Spleen (tissue), 11 donors: ENCODE measurements around the gene MYMX. TPM values are rescaled to one million over a fixed set of nuclear protein-coding genes. Genes with fewer than 3 reads are reported as not detected.

ENCODE experiments used
- DNase-seq: peaks from one replicate; pipeline ENCODE4 v3.0.0-alpha.2; 2020
- H3K27ac ChIP-seq, 8 donors: fragments of 200-600 bp; sonication (generic) in 7 of 8; 1 replicate in 4 of 8; 2 replicates in 4 of 8; pipeline versions ENCODE4 v1.5.0 to v1.8.0; 2016 to 2021; ENCODE audit warnings: inconsistent platforms in 4 of 8, mild to moderate bottlenecking in 4 of 8, moderate library complexity in 1 of 8
- H3K27me3 ChIP-seq, 7 donors: fragments of 200-600 bp; sonication (generic) in 6 of 7; replicated peaks in 1 of 7; 1 replicate in 4 of 7; 2 replicates in 3 of 7; pipeline versions ENCODE4 v1.5.0 to v1.8.0; 2016 to 2021; ENCODE audit warnings: inconsistent platforms in 3 of 7, mild to moderate bottlenecking in 1 of 7
- H3K36me3 ChIP-seq, 6 donors: fragments of 200-600 bp; sonication (generic) in 5 of 6; 1 replicate in 4 of 6; 2 replicates in 2 of 6; pipeline versions ENCODE4 v1.5.0 to v1.8.0; 2016 to 2021; ENCODE audit warnings: inconsistent platforms in 2 of 6
- H3K4me1 ChIP-seq, 6 donors: fragments of 200-600 bp; sonication (generic) in 5 of 6; 1 replicate in 3 of 6; 2 replicates in 3 of 6; pipeline versions ENCODE4 v1.5.0 to v1.8.0; 2016 to 2021; ENCODE audit warnings: inconsistent platforms in 3 of 6
- H3K4me3 ChIP-seq, 8 donors: fragments of 200-600 bp; sonication (generic) in 7 of 8; 1 replicate in 4 of 8; 2 replicates in 4 of 8; pipeline versions ENCODE4 v1.5.0 to v1.8.0; 2016 to 2021; ENCODE audit warnings: inconsistent platforms in 4 of 8, mild to moderate bottlenecking in 4 of 8, moderate library complexity in 2 of 8
- H3K9me3 ChIP-seq, 8 donors: fragments of 200-600 bp; sonication (generic) in 7 of 8; 1 replicate in 4 of 8; 2 replicates in 4 of 8; pipeline versions ENCODE4 v1.5.0 to v1.8.0; 2016 to 2021; ENCODE audit warnings: inconsistent platforms in 4 of 8
- CTCF ChIP-seq, 11 experiments: fragments of 200-600 bp in 7 of 11; fragments of 450-650 bp in 4 of 11; sonication (generic) in 4 of 11; IDR thresholded peaks in 8 of 11; conservative IDR thresholded peaks in 3 of 11; 1 replicate in 7 of 11; 2 replicates in 4 of 11; pipeline versions ENCODE4 v1.4.0 to v1.8.0; 2016 to 2021; ENCODE audit warnings: antibody characterized with exemption in 11 of 11, inconsistent platforms in 4 of 11, mild to moderate bottlenecking in 1 of 11
- POLR2A ChIP-seq, 3 donors: fragments of 450-650 bp; IDR thresholded peaks; one replicate each; pipeline ENCODE4 v1.5.1; 2017; ENCODE audit warnings: antibody characterized with exemption in 3 of 3, mild to moderate bottlenecking in 1 of 3
- POLR2AphosphoS5 ChIP-seq, 3 donors: sonication (generic); formaldehyde crosslinking; IDR thresholded peaks; one replicate each; pipeline ENCODE4 v1.5.1; 2017; ENCODE audit warnings: antibody characterized with exemption in 3 of 3
- WGBS, 5 donors: extraction: QIAGEN DNeasy Blood & Tissue Kit in 3 of 5; methylation state at CpG; one replicate each; pipeline versions ENCODE4 v1.1.5 to v1.1.7; 2013 to 2018; 5-methylcytosine and 5-hydroxymethylcytosine counted together
- intact Hi-C: fragments of 100-400 bp; cut with DNase I; formaldehyde crosslinking; loops from one replicate; pipeline ENCODE4 v1.15.0; 2023; ENCODE audit warnings: low total_unique reads
- polyA plus RNA-seq, 3 donors: library from polyadenylated mRNA; stranded (reverse); fragments of 200-250 nt; gene quantifications; one replicate each; pipeline ENCODE4 v1.2.1, GENCODE V29; 2013
- total RNA-seq, 7 donors: library from RNA; depleted of rRNA in 3 of 7; stranded (reverse); fragments of >200 nt in 3 of 7; fragmentation: NEBNext Ultra II Directional in 4 of 7; extraction: Animal tissue kit (Norgen Biotek cat#: 25700) in 4 of 7; gene quantifications; one replicate each; pipeline versions ENCODE4 v1.1.0 to v1.2.1, GENCODE V29; 2016 to 2021
- donor health status: healthy with polysubstance abuse.
- donor health status: DM: no; HTN: no; CAD: no; lungs with moderate emphysema.
- donor health status: DM: no; HTN: no; CAD: no.
- donor health status: Bipolar disorder and iron deficiency.
- donor health status: healthy.
- donor health status: DM: no; HTN: no; CAD: no.
- donor health status: DM: yes; HTN: yes; CAD: no.

MYMX gene
- total and polyA plus RNA-seq, 10 donors: 0.34 to 1.5 (median 0.87) TPM; not detected in 2

DNA sequence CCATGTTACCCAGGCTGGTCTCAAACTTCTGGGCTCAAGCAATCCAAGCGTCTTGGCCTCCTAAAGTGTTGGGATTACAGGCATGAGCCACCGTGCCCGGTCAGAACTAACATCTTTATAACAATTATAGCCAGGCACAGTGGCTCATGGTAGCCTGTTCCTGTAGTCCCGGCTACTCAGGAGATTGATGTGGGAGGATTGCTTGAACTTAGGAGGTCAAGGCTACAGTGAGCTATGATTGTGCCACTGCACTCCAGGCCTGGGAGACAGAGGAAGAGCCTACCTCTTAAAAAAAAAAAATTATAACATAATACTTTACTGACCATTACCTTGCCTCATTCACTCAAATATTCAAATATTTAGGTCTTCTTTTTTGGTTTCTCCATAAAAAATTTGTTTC is 16.8 kb upstream of the MYMX start:
- no peaks in the 10 kb centered on the region for H3K36me3 ChIP-seq
- no peak for DNase-seq
- H3K27ac ChIP-seq: no peak overlapping the region
- no peaks in the 10 kb centered on the region for H3K9me3 ChIP-seq
- H3K4me3 ChIP-seq: no peak overlapping the region
- H3K27me3 ChIP-seq: no peaks in the 10 kb centered on the region
- 81 to 91% (median 89%) methylated on average over 4 of the region's 4 CpGs for WGBS, 5 donors
- H3K4me1 ChIP-seq: no peaks in the 10 kb centered on the region
- TF ChIP-seq POLR2A (IDR thresholded peaks at IDR 0.05) (no peak), POLR2AphosphoS5 (IDR thresholded peaks at IDR 0.05) (no peak), CTCF (IDR thresholded peaks at IDR 0.05 in 8 of 11, conservative IDR thresholded peaks at IDR 0.05 in 3 of 11) (no peak)
- intact Hi-C loops: no loop called here

DNA sequence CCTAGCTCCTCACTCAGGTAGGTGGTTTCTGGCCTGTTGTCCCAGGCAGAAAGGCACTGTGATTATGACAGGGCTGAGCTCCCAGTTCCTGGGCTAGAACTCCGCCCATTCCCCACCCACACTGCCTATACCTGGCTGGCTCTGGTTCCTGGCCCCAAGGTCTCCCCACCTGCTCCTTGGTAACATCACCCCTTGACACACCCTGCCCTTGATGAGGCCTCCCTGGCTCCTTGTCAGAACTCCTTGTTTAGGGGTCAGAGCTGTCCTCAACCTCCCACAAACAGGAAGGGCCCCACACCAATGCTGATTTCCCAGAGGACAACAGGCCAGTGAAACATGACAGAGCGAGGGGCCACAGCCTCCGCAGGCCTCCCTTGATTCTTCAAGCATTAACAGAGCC is 15.5 kb upstream of the MYMX start:
- H3K4me1 ChIP-seq: no peaks in the 10 kb centered on the region
- no peak overlapping the region for H3K4me3 ChIP-seq
- WGBS, 5 donors: 67 to 88% (median 78%) methylated on average over 3 of the region's 3 CpGs
- intact Hi-C loops: no loop called here
- H3K27ac ChIP-seq: no peak overlapping the region
- TF ChIP-seq CTCF (IDR thresholded peaks at IDR 0.05 in 8 of 11, conservative IDR thresholded peaks at IDR 0.05 in 3 of 11) (no peak), POLR2A (IDR thresholded peaks at IDR 0.05) (no peak), POLR2AphosphoS5 (IDR thresholded peaks at IDR 0.05) (no peak)
- no peaks in the 10 kb centered on the region for H3K27me3 ChIP-seq
- DNase-seq: no peak
- no peaks in the 10 kb centered on the region for H3K9me3 ChIP-seq
- H3K36me3 ChIP-seq: no peaks in the 10 kb centered on the region

- Histone ChIP-seq H3K27me3 (no peaks in the 10 kb centered on the region), H3K36me3 (no peaks in the 10 kb centered on the region), H3K27ac (no peak overlapping the region), H3K4me1 (no peaks in the 10 kb centered on the region), H3K4me3 (no peak overlapping the region), H3K9me3 (no peaks in the 10 kb centered on the region)
- intact Hi-C loops: no loop called here
- DNase-seq: no peak
- 77 to 92% (median 84%) methylated on average over 11 of the region's 11 CpGs for WGBS, 5 donors
- TF ChIP-seq CTCF (IDR thresholded peaks at IDR 0.05 in 8 of 11, conservative IDR thresholded peaks at IDR 0.05 in 3 of 11) (no peak), POLR2A (IDR thresholded peaks at IDR 0.05) (no peak), POLR2AphosphoS5 (IDR thresholded peaks at IDR 0.05) (no peak)
Measured at GRCh38 chr6:44201638-44202303, 15.0 kb upstream of the MYMX start.

DNA sequence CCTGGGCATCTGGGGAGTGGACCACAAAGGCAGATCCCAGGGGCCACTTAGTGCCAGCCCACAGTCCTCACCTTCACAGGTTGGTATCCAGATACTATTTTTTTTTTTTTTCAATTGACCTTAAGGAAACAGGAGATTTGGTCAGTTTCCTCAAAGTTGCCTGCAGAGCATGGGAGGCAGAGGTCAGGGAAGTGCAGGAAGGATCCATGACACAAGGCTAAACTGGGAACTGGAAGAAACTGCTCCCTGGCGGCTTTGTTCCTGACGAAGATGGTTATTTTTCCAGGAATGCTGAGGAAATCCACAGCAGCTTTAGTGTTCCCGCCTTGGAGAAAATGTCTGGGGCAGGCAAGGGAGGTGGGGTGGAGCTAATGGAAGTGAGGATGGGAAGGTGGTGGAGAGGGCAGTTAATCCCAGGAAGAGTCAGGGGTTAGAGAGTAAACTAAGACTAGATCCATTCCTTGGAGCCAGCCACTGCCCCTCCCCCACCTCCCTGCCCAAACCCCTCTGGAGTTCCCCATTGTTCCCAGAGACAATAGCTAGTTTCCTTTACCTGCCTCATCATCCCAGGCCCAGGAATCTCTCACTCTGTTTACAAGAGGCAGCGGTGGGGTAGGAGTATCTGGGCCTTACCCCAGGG is 14.3 kb upstream of the MYMX start:
- WGBS, 5 donors: 73 to 85% (median 76%) methylated on average over 4 of the region's 4 CpGs
- TF ChIP-seq POLR2AphosphoS5 (IDR thresholded peaks at IDR 0.05): no peak
- no peak for TF ChIP-seq CTCF (IDR thresholded peaks at IDR 0.05 in 8 of 11, conservative IDR thresholded peaks at IDR 0.05 in 3 of 11)
- no peak for TF ChIP-seq POLR2A (IDR thresholded peaks at IDR 0.05)
- H3K4me1 ChIP-seq: no peaks in the 10 kb centered on the region
- DNase-seq: no peak
- H3K4me3 ChIP-seq: no peak overlapping the region
- H3K27ac ChIP-seq: no peak overlapping the region
- intact Hi-C loops: no loop called here
- no peaks in the 10 kb centered on the region for H3K36me3 ChIP-seq
- no peaks in the 10 kb centered on the region for H3K9me3 ChIP-seq
- no peaks in the 10 kb centered on the region for H3K27me3 ChIP-seq
